Common myeloid progenitor, CD34-positive (primary cell): Measurements from ENCODE around the gene CD80.

Experiments
- CTCF ChIA-PET: fragments of 350-600 bp; sonication (Branson Sonifier 250); formaldehyde crosslinking; loops from one replicate; lab custom pipeline; 2021; ENCODE audit warnings: antibody characterized with exemption; lab: Charles Lee
- POLR2A ChIA-PET: fragments of 350-600 bp; sonication (Branson Sonifier 250); formaldehyde crosslinking; loops from one replicate; lab custom pipeline; 2021; ENCODE audit warnings: antibody characterized with exemption; lab: Charles Lee
- DNase-seq, 3 donors: peaks; one replicate each; pipeline versions ENCODE4 v3.0.0 to v3.0.0-alpha.2; 2013
- H3K27ac ChIP-seq, 2 experiments: 1 replicate in 1 of 2; 2 replicates in 1 of 2; pipeline ENCODE4 v1.7.0; 2013; ENCODE audit warnings: inconsistent platforms in 2 of 2, low read length in 2 of 2, mild to moderate bottlenecking in 2 of 2, low read depth in 1 of 2, moderate library complexity in 1 of 2; ENCODE audit not compliant: severe bottlenecking in 2 of 2, insufficient read depth in 1 of 2, poor library complexity in 1 of 2
- H3K27me3 ChIP-seq, 5 experiments: replicated peaks in 2 of 5; 1 replicate in 3 of 5; 2 replicates in 2 of 5; pipeline versions ENCODE4 v1.6.1 to v1.7.0; 2013; ENCODE audit warnings: low read length in 4 of 5, mild to moderate bottlenecking in 2 of 5, moderate library complexity in 2 of 5, inconsistent platforms in 1 of 5; ENCODE audit not compliant: insufficient read depth in 5 of 5, control insufficient read depth in 4 of 5
- H3K36me3 ChIP-seq, 4 experiments: 1 replicate in 2 of 4; 2 replicates in 2 of 4; pipeline versions ENCODE4 v1.6.1 to v1.7.0; 2013; ENCODE audit warnings: low read length in 3 of 4, control low read depth in 1 of 4, mild to moderate bottlenecking in 1 of 4; ENCODE audit not compliant: control insufficient read depth in 4 of 4, insufficient read depth in 4 of 4
- H3K4me1 ChIP-seq, 4 experiments: 1 replicate in 3 of 4; 2 replicates in 1 of 4; pipeline versions ENCODE4 v1.6.1 to v1.7.1; 2013; ENCODE audit warnings: low read length in 3 of 4, mild to moderate bottlenecking in 3 of 4, control low read depth in 1 of 4, inconsistent platforms in 1 of 4, moderate library complexity in 1 of 4; ENCODE audit not compliant: control insufficient read depth in 4 of 4, insufficient read depth in 4 of 4; ENCODE audit errors: control extremely low read depth in 1 of 4
- H3K4me3 ChIP-seq, 7 experiments: 1 replicate in 4 of 7; 2 replicates in 3 of 7; pipeline versions ENCODE4 v1.5.1 to v1.7.0; 2013; ENCODE audit warnings: mild to moderate bottlenecking in 7 of 7, low read length in 6 of 7, moderate library complexity in 6 of 7, inconsistent platforms in 2 of 7, low read depth in 2 of 7, control low read depth in 1 of 7; ENCODE audit not compliant: insufficient read depth in 4 of 7, control insufficient read depth in 1 of 7; ENCODE audit errors: extremely low read depth in 1 of 7
- H3K9me3 ChIP-seq, 5 experiments: 1 replicate in 4 of 5; 2 replicates in 1 of 5; pipeline versions ENCODE4 v1.6.1 to v1.7.1; 2013; ENCODE audit warnings: low read length in 4 of 5, mild to moderate bottlenecking in 2 of 5, inconsistent platforms in 1 of 5, low read depth in 1 of 5, moderate library complexity in 1 of 5; ENCODE audit not compliant: control insufficient read depth in 4 of 5, insufficient read depth in 2 of 5; ENCODE audit errors: control extremely low read depth in 1 of 5
- WGBS: methylation state at CpG from one replicate; pipeline ENCODE4 v1.1.5; 2013; ENCODE audit not compliant: insufficient coverage; 5-methylcytosine and 5-hydroxymethylcytosine counted together

Gene CD80

GRCh38 chr3:119527714-119528113 lies 31.7 kb downstream of the CD80 start:
- no CpG with 5 or more reads among the region's 5 CpGs for WGBS
- CTCF ChIA-PET = interaction anchor here (1.2 to 2.3 kb wide), 2 partner anchors 32 to 153 kb away, joined by 3 to 11 read pairs; partner anchors contain the start of gene CD80
- POLR2A ChIA-PET = no interaction called here
- no peak for DNase-seq
- H3K27ac ChIP-seq = no peak overlapping the region
- H3K27me3 ChIP-seq = no peaks in the 10 kb centered on the region
- H3K4me3 ChIP-seq = no peak overlapping the region
- peaks cover 0 to 17% (median 13%) of the 10 kb centered on the region in 4 experiments for H3K36me3 ChIP-seq
- peaks cover 0 to 3% (median 0%) of the 10 kb centered on the region in 4 experiments for H3K4me1 ChIP-seq
- no peaks in the 10 kb centered on the region for H3K9me3 ChIP-seq

GRCh38 chr3:119524931-119525662 lies 34.3 kb downstream of the CD80 start:
- Histone ChIP-seq H3K4me1 (peaks cover 0 to 3% (median 0%) of the 10 kb centered on the region in 4 experiments), H3K27me3 (no peaks in the 10 kb centered on the region), H3K4me3 (peak overlapping the region in 1 of 7 experiments; percentile 2), H3K9me3 (peaks cover 0 to 8% (median 0%) of the 10 kb centered on the region in 5 experiments), H3K27ac (no peak overlapping the region), H3K36me3 (peaks cover 7 to 36% (median 23%) of the 10 kb centered on the region in 4 experiments)
- ChIA-PET POLR2A (no interaction called here), CTCF (interaction anchor here (0.6 to 2.5 kb wide), 7 partner anchors 8 to 156 kb away, joined by 3 to 17 read pairs (median 3); partner anchors contain the start of genes CD80 and TMEM39A)
- WGBS = no CpG with 5 or more reads among the region's 4 CpGs
- peak; percentile 47 to 57 (median 56) for DNase-seq

GRCh38 chr3:119518026-119518425 lies 41.4 kb downstream of the CD80 start:
- no peak overlapping the region for H3K4me3 ChIP-seq
- POLR2A ChIA-PET = no interaction called here
- peaks cover 47 to 88% (median 57%) of the 10 kb centered on the region in 4 experiments for H3K36me3 ChIP-seq
- no peaks in the 10 kb centered on the region for H3K4me1 ChIP-seq
- no peak for DNase-seq
- CTCF ChIA-PET = interaction anchor here (0.6 kb wide), 2 partner anchors 10 to 180 kb away, joined by 3 read pairs; no protein-coding TSS in a partner anchor
- peaks cover 0 to 24% (median 5%) of the 10 kb centered on the region in 5 experiments for H3K9me3 ChIP-seq
- WGBS = no CpG with 5 or more reads among the region's 1 CpG
- H3K27me3 ChIP-seq = no peaks in the 10 kb centered on the region
- H3K27ac ChIP-seq = no peak overlapping the region

DNA sequence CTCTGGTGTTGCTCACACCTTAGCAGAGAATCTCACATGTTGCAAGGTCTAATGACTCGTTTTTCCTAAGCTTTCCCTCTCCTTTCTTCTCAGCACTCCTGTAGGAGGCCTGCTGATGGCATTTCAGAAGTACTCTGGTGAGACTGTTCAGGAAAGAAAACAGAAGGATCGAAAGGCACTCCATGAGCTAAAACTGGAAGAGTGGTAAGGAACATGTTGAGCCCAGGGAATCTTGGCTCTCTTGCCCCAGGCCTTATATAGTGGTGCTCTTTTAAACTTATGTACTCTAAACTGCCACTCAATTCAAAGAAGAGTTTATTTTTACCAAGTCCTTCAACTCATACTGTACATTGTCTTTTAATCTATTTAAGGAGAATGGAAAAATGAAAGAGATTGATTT lies 42.3 kb downstream of the CD80 start:
- H3K4me3 ChIP-seq = no peak overlapping the region
- DNase-seq = no peak
- peaks cover 0 to 24% (median 5%) of the 10 kb centered on the region in 5 experiments for H3K9me3 ChIP-seq
- H3K4me1 ChIP-seq = no peaks in the 10 kb centered on the region
- ChIA-PET CTCF (interaction anchor here (0.6 kb wide), 1 partner anchor 9 kb away, joined by 3 read pairs; no protein-coding TSS in a partner anchor), POLR2A (no interaction called here)
- no peaks in the 10 kb centered on the region for H3K27me3 ChIP-seq
- H3K36me3 ChIP-seq = peaks cover 49 to 90% (median 57%) of the 10 kb centered on the region in 4 experiments
- no peak overlapping the region for H3K27ac ChIP-seq
- no CpG with 5 or more reads among the region's 2 CpGs for WGBS

- Histone ChIP-seq H3K4me3 (no peak overlapping the region), H3K27ac (no peak overlapping the region), H3K27me3 (no peaks in the 10 kb centered on the region), H3K36me3 (peaks cover 39 to 68% (median 52%) of the 10 kb centered on the region in 4 experiments), H3K9me3 (peaks cover 0 to 16% (median 3%) of the 10 kb centered on the region in 5 experiments), H3K4me1 (no peaks in the 10 kb centered on the region)
- no peak for DNase-seq
- WGBS = 100% methylated on average over 1 of the region's 2 CpGs
- ChIA-PET POLR2A (no interaction called here), CTCF (no interaction called here)
Measured at GRCh38 chr3:119514637-119515036, 44.8 kb downstream of the CD80 start.

DNA sequence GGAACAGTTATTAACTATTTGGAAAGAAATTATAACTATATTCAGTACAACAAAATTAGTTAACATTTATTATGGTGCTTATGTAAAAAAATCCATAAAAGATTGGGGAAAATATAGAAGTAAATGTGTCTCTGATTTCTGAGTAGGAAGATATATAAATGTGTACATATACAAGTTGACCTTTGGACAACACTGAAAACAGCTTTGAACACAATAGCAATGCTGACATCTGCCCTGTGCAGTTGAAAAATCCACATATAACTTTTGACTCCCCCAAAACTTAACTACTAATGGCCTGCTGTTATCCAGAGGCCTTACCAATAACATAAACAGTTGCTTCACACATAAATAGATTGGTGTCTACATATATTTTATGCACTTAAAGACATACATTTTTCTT lies 48.7 kb downstream of the CD80 start:
- DNase-seq = no peak
- no peak overlapping the region for H3K4me3 ChIP-seq
- H3K27me3 ChIP-seq = no peaks in the 10 kb centered on the region
- ChIA-PET CTCF (no interaction called here), POLR2A (no interaction called here)
- no peaks in the 10 kb centered on the region for H3K9me3 ChIP-seq
- H3K27ac ChIP-seq = no peak overlapping the region
- peaks cover 19 to 65% (median 24%) of the 10 kb centered on the region in 4 experiments for H3K36me3 ChIP-seq
- H3K4me1 ChIP-seq = peaks cover 11 to 29% (median 21%) of the 10 kb centered on the region in 4 experiments
